Cardiac septum (tissue), 1 donor: ENCODE measurements around the gene LCN2. TPM values are rescaled to one million over a fixed set of nuclear protein-coding genes. Genes with fewer than 3 reads are reported as not detected.
"Not testable (repeated sequence)": the region's sequence is repeated elsewhere in the genome, so short reads cannot be mapped to it uniquely, and the experiment has no call there.

Experiments
- DNase-seq: peaks from one replicate; pipeline ENCODE4 v3.0.0-alpha.2; 2020; ENCODE audit warnings: low spot score
- intact Hi-C: fragments of 100-400 bp; cut with DNase I; formaldehyde crosslinking; loops from one replicate; pipeline ENCODE4 v1.14.0; 2022
- long read RNA-seq: library from polyadenylated mRNA; unstranded; transcript quantifications from one replicate; pipeline ENCODE4 v2.0.0, GENCODE V29; 2021
- total RNA-seq: library from RNA; stranded (reverse); fragmentation: NEBNext Ultra II Directional; extraction: Animal tissue kit (Norgen Biotek cat#: 25700); gene quantifications from one replicate; pipeline ENCODE4 v1.2.1, GENCODE V29; 2021
- donor health status: DM: no; HTN: no; CAD: no.

Gene LCN2
- total RNA-seq: 2.0 TPM
- long read RNA-seq: 0 reads

GRCh38 chr9:128149001-128149701 lies at the start of gene LCN2:
LCN2 (plus strand) TSS chr9:128149453; CDS start chr9:128149526, 73 bp downstream.
- intact Hi-C loops: no loop called here
- DNase-seq: no peak

DNA sequence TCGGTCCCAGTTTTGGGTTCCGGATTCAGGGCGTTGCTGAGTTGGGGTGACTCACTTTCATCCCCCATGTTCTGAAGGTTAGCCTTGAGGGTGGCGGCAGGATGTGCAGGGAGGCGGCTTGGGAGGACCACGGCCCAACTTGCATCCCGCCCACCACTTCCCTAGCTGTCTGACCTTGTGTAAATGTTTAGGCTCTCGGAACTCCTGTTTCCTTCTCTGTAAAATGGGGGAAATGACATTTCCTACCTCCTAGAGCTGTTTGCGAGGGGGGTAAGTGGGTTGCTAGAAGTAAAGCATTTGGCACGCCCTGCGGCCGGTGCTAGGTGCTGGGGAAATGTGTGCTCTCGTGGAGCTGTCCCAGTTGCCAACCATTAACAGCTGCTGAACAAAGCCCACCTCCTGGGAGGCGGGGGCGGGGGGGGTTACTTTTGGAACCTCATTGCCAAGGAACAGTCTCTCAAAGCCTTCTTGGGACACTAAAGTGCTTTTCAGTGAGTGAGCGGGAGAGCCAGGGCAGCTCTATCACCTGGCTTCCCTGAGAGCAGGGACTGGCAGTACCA lies 49.2 kb upstream of the LCN2 start:
- intact Hi-C loops: loop anchor here (2.0 kb wide), 2 partner anchors 27 to 31 kb away; partner anchors contain the start of genes PTGES2 and SLC25A25
- DNase-seq: no peak

- intact Hi-C loops: no loop called here
- DNase-seq: no peak
Measured at GRCh38 chr9:128100581-128100980, 48.7 kb upstream of the LCN2 start.

DNA sequence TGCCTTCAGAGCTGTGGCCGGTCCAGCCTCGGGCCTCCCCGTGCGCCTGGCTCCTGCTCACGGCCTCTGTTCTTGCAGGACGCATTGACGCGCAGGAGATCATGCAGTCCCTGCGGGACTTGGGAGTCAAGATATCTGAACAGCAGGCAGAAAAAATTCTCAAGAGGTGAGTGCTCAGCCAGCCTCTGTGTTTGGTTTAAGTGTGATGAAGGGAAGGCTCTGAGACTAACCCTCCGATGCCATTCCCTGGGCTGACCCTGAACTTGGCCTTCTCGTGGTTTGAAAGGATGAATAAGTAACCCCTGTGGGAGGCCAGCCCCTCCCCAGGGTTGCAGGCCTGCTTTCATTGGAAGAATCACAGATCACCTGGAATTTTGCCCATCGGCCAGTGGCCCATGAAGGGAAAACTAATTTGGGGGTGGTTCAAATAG lies 48.0 kb upstream of the LCN2 start:
- intact Hi-C loops: no loop called here
- DNase-seq: no peak

DNA sequence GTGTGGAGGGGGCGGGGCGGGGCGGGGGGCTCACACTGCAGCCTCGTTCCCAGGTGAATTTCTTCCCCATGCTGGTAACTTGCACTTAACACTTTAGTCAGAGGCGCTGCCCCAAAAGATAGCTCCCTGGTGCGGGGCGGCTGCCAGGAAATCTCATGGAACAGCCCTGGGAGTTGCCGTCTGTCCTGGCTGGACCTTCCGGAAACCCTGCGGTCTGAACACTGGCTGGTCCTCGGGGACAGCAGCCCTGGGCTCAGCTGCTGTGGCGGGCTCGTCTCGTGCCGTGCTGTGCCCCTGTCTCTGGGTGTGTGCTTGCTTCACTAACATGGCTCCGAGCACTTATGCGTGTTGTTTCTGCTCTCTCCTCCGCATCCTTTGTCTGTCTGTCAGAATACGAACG lies 47.6 kb upstream of the LCN2 start:
- no peak for DNase-seq
- intact Hi-C loops: no loop called here

- intact Hi-C loops: no loop called here
- DNase-seq: no peak
Measured at GRCh38 chr9:128102196-128102595, 47.1 kb upstream of the LCN2 start.

GRCh38 chr9:128102861-128103588 lies 46.2 kb upstream of the LCN2 start:
- intact Hi-C loops: no loop called here
- no peak for DNase-seq

- intact Hi-C loops: no loop called here
Measured at GRCh38 chr9:128103589-128103962, 45.7 kb upstream of the LCN2 start.

GRCh38 chr9:128104171-128104618 lies 45.1 kb upstream of the LCN2 start:
- DNase-seq: no peak
- intact Hi-C loops: no loop called here

More at GRCh38 chr9:128103589-128103962, 45.7 kb upstream of the LCN2 start:
- DNase-seq: no peak

- DNase-seq: no peak
- intact Hi-C loops: no loop called here
Measured at GRCh38 chr9:128105538-128106175, 43.6 kb upstream of the LCN2 start.

- no peak for DNase-seq
- intact Hi-C loops: no loop called here
Measured at GRCh38 chr9:128106181-128106939, 42.9 kb upstream of the LCN2 start.

DNA sequence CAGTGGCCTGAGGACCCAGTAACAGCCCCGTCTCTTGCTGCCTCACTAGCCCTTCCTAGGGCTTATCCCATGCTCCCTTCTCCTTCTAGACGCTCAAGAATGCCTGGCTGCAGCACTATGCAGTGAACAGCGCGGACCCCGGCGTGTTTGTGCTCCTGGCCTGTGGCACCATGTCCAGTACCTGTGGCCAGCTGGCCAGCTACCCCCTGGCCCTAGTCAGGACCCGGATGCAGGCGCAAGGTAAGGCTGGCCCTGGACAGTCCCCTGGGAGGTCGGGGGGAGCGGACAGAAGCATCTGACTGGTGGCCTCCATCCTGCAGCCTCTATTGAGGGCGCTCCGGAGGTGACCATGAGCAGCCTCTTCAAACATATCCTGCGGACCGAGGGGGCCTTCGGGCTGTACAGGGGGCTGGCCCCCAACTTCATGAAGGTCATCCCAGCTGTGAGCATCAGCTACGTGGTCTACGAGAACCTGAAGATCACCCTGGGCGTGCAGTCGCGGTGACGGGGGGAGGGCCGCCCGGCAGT lies 42.2 kb upstream of the LCN2 start:
- intact Hi-C loops: no loop called here
- no peak for DNase-seq

DNA sequence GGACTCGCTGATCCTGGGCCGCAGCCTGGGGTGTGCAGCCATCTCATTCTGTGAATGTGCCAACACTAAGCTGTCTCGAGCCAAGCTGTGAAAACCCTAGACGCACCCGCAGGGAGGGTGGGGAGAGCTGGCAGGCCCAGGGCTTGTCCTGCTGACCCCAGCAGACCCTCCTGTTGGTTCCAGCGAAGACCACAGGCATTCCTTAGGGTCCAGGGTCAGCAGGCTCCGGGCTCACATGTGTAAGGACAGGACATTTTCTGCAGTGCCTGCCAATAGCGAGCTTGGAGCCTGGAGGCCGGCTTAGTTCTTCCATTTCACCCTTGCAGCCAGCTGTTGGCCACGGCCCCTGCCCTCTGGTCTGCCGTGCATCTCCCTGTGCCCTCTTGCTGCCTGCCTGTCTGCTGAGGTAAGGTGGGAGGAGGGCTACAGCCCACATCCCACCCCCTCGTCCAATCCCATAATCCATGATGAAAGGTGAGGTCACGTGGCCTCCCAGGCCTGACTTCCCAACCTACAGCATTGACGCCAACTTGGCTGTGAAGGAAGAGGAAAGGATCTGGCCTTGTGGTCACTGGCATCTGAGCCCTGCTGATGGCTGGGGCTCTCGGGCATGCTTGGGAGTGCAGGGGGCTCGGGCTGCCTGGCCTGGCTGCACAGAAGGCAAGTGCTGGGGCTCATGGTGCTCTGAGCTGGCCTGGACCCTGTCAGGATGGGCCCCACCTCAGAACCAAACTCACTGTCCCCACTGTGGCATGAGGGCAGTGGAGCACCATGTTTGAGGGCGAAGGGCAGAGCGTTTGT lies 41.6 kb upstream of the LCN2 start:
- intact Hi-C loops: no loop called here
- DNase-seq: no peak

DNA sequence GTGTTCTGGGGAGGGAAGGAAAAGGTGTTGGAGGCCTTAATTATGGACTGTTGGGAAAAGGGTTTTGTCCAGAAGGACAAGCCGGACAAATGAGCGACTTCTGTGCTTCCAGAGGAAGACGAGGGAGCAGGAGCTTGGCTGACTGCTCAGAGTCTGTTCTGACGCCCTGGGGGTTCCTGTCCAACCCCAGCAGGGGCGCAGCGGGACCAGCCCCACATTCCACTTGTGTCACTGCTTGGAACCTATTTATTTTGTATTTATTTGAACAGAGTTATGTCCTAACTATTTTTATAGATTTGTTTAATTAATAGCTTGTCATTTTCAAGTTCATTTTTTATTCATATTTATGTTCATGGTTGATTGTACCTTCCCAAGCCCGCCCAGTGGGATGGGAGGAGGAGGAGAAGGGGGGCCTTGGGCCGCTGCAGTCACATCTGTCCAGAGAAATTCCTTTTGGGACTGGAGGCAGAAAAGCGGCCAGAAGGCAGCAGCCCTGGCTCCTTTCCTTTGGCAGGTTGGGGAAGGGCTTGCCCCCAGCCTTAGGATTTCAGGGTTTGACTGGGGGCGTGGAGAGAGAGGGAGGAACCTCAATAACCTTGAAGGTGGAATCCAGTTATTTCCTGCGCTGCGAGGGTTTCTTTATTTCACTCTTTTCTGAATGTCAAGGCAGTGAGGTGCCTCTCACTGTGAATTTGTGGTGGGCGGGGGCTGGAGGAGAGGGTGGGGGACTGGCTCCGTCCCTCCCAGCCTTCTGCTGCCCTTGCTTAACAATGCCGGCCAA lies 40.8 kb upstream of the LCN2 start:
- DNase-seq: no peak
- intact Hi-C loops: no loop called here

DNA sequence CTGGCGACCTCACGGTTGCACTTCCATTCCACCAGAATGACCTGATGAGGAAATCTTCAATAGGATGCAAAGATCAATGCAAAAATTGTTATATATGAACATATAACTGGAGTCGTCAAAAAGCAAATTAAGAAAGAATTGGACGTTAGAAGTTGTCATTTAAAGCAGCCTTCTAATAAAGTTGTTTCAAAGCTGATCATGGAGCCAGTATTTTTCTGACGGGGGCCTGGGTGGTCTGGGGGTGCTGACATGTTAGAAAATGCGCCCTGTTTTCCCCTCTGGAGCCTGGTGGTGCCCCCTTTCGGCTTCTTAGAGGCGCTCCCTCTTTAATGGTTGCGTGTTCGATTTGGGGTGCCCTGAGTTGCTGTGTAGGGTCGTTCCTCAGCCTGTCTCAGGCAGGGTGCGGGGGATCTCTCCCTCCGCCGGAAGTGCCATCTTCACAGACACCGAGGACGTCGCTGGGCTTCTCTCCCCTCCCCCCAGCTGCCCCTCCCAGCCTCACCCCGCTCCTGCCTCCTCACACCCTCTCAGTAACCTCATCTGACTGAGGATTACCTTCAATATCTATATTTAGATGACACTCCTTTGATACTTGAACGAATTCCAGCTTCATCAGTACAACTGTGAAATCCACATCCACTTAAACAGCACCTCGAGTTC lies 40.1 kb upstream of the LCN2 start:
- DNase-seq: no peak
- intact Hi-C loops: no loop called here

GRCh38 chr9:128111726-128112125 lies 37.5 kb upstream of the LCN2 start:
- DNase-seq, intact Hi-C loops: not testable (repeated sequence)
